Measurements from ENCODE around the gene VLDLR. TPM values are rescaled to one million over a fixed set of nuclear protein-coding genes. Genes with fewer than 3 reads are reported as not detected.

Gene VLDLR
- total RNA-seq, 1 experiment from 2014 or later: 5.0 TPM

DNA sequence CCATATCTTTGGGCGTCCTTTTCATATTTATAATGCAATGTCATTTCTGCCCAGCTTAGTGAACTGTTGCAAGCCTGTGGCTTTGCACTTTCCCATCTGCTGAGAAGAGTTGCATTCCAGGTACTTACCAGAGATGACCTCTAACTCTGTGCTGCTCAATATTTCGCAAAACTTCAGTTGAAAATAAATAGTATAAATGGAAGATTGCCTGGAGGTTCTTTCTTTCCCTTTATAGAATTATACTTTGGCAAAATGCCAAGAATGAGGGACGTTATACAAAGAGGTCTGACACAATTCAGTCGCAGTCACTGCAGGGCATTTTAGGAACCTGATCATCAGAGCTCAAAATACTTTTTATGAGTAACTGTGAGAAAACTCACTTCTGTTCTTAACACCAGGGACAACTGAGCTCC lies 18.9 kb upstream of the VLDLR start:
- ChIA-PET CTCF (no interaction called here), POLR2A (interaction anchor here (0.6 kb wide), 1 partner anchor 189 kb away, joined by 3 read pairs; no protein-coding TSS in a partner anchor)
- Mint-ChIP-seq H3K4me3 (ENCODE audit: unreplicated experiment) (no peak overlapping the region), H3K36me3 (ENCODE audit: insufficient read depth, unreplicated experiment) (no peaks in the 10 kb centered on the region), H3K27me3 (ENCODE audit: insufficient read depth, unreplicated experiment) (peaks cover 17% of the 10 kb centered on the region), H3K9me3 (ENCODE audit: unreplicated experiment) (no peaks in the 10 kb centered on the region), H3K4me1 (ENCODE audit: insufficient read depth, unreplicated experiment) (peaks cover 4% of the 10 kb centered on the region), H3K27ac (ENCODE audit: low read depth, unreplicated experiment) (no peak overlapping the region)
- BruUV-seq (replicated peaks): no TSS peak
- no peak for DNase-seq (ENCODE audit: unreplicated experiment)
- TF ChIP-seq, protein P1, sequence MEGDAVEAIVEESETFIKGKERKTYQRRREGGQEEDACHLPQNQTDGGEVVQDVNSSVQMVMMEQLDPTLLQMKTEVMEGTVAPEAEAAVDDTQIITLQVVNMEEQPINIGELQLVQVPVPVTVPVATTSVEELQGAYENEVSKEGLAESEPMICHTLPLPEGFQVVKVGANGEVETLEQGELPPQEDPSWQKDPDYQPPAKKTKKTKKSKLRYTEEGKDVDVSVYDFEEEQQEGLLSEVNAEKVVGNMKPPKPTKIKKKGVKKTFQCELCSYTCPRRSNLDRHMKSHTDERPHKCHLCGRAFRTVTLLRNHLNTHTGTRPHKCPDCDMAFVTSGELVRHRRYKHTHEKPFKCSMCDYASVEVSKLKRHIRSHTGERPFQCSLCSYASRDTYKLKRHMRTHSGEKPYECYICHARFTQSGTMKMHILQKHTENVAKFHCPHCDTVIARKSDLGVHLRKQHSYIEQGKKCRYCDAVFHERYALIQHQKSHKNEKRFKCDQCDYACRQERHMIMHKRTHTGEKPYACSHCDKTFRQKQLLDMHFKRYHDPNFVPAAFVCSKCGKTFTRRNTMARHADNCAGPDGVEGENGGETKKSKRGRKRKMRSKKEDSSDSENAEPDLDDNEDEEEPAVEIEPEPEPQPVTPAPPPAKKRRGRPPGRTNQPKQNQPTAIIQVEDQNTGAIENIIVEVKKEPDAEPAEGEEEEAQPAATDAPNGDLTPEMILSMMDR (IDR thresholded peaks at IDR 0.05; ENCODE audit: unreplicated experiment): no peak
- intact Hi-C loops (cut with micrococcal nuclease): no loop called here

DNA sequence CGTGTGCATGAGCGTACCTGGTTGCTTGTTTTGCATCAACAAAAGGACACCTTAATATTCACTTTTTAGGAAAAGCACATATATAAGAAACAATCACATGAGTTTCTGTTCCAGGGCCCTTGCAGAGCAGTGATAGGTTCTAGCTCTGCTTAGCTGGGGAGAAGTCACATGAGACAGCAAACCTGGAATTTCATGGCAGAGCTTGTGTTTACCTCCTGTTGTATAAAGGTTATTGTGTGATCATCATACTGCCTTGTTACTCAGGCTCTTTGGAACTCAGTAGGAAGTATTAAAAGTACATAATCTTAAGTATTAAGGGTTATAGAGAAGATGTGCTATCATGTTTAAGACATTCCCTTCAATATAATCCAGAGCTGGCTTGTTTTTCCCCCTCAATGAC lies 18.0 kb upstream of the VLDLR start:
- peaks cover 4% of the 10 kb centered on the region for H3K4me1 Mint-ChIP-seq (ENCODE audit: insufficient read depth, unreplicated experiment)
- TF ChIP-seq, protein P1 (IDR thresholded peaks at IDR 0.05; ENCODE audit: unreplicated experiment): no peak
- intact Hi-C loops (cut with micrococcal nuclease): loop anchor here (2.0 kb wide), 1 partner anchor 33 kb away; no protein-coding TSS in a partner anchor
- H3K27me3 Mint-ChIP-seq (ENCODE audit: insufficient read depth, unreplicated experiment): peaks cover 11% of the 10 kb centered on the region
- H3K4me3 Mint-ChIP-seq (ENCODE audit: unreplicated experiment): no peak overlapping the region
- DNase-seq (ENCODE audit: unreplicated experiment): no peak
- H3K27ac Mint-ChIP-seq (ENCODE audit: low read depth, unreplicated experiment): no peak overlapping the region
- no peaks in the 10 kb centered on the region for H3K9me3 Mint-ChIP-seq (ENCODE audit: unreplicated experiment)
- ChIA-PET POLR2A (interaction anchor here (0.6 kb wide), 1 partner anchor 586 kb away, joined by 3 read pairs; no protein-coding TSS in a partner anchor), CTCF (no interaction called here)
- H3K36me3 Mint-ChIP-seq (ENCODE audit: insufficient read depth, unreplicated experiment): no peaks in the 10 kb centered on the region
- no TSS peak for BruUV-seq (replicated peaks)

DNA sequence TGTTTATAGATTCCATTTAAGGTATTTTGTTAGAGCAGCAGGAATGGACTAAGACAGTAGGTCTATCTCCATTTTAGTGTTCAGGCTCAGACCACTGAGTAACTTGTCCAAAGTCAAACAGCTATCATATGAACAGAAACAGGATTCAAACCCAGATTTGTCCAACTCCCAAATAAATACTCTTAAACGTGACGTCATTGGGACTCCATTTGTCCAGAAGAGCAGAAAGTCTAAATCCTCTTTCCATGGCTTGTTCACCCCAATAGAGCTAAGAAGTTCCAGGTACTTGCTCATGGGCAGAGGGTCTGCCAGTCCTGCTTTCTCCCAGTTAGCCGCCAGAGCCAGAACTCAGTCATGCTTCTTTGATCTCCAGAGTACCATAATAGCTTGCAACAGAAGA lies 16.3 kb upstream of the VLDLR start:
- POLR2A ChIA-PET: interaction anchor here (0.7 kb wide), 1 partner anchor 9 kb away, joined by 3 read pairs; no protein-coding TSS in a partner anchor
- H3K9me3 Mint-ChIP-seq (ENCODE audit: unreplicated experiment): no peaks in the 10 kb centered on the region
- TF ChIP-seq, protein P1 (IDR thresholded peaks at IDR 0.05; ENCODE audit: unreplicated experiment): no peak
- H3K27ac Mint-ChIP-seq (ENCODE audit: low read depth, unreplicated experiment): no peak overlapping the region
- intact Hi-C loops (cut with micrococcal nuclease): loop anchor here (2.0 kb wide), 1 partner anchor 34 kb away; no protein-coding TSS in a partner anchor
- no TSS peak for BruUV-seq (replicated peaks)
- H3K27me3 Mint-ChIP-seq (ENCODE audit: insufficient read depth, unreplicated experiment): peaks cover under 1% of the 10 kb centered on the region
- CTCF ChIA-PET: interaction anchor here (0.6 kb wide), 1 partner anchor 58 kb away, joined by 3 read pairs; no protein-coding TSS in a partner anchor
- peaks cover 4% of the 10 kb centered on the region for H3K4me1 Mint-ChIP-seq (ENCODE audit: insufficient read depth, unreplicated experiment)
- H3K36me3 Mint-ChIP-seq (ENCODE audit: insufficient read depth, unreplicated experiment): no peaks in the 10 kb centered on the region
- DNase-seq (ENCODE audit: unreplicated experiment): no peak
- H3K4me3 Mint-ChIP-seq (ENCODE audit: unreplicated experiment): no peak overlapping the region

DNA sequence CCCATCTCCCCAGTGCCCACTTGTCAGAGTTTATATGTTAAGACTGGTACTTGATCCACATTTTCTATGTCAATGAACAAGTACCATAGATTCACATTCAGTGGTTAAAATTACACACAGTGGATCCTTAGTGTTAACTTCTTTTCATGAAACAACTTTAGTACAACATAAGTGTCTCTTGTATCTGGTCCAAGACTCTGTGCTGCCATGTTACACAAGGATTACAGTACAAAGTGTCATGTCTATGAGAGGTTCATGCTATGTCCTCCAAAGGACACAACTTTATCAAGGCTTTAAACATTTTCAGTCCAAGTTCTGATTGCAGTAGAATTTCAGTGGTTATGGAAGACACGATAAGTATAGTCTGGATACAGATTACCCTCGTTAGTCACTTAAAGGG lies 13.3 kb upstream of the VLDLR start:
- no peaks in the 10 kb centered on the region for H3K27me3 Mint-ChIP-seq (ENCODE audit: insufficient read depth, unreplicated experiment)
- no peaks in the 10 kb centered on the region for H3K4me1 Mint-ChIP-seq (ENCODE audit: insufficient read depth, unreplicated experiment)
- ChIA-PET CTCF (no interaction called here), POLR2A (no interaction called here)
- H3K4me3 Mint-ChIP-seq (ENCODE audit: unreplicated experiment): no peak overlapping the region
- H3K9me3 Mint-ChIP-seq (ENCODE audit: unreplicated experiment): no peaks in the 10 kb centered on the region
- DNase-seq (ENCODE audit: unreplicated experiment): no peak
- no peak overlapping the region for H3K27ac Mint-ChIP-seq (ENCODE audit: low read depth, unreplicated experiment)
- H3K36me3 Mint-ChIP-seq (ENCODE audit: insufficient read depth, unreplicated experiment): no peaks in the 10 kb centered on the region
- intact Hi-C loops (cut with micrococcal nuclease): no loop called here
- no TSS peak for BruUV-seq (replicated peaks)
- TF ChIP-seq, protein P1 (IDR thresholded peaks at IDR 0.05; ENCODE audit: unreplicated experiment): no peak

Measured in MCF 10A (cell line).